Skeletal muscle tissue (tissue), 4 donors: ENCODE results near the gene OTOS. TPM values are rescaled to one million over a fixed set of nuclear protein-coding genes. Genes with fewer than 3 reads are reported as not detected.

ENCODE experiments used
- H3K27ac ChIP-seq: one replicate; pipeline ENCODE4 v1.7.0; 2013; ENCODE audit warnings: mild to moderate bottlenecking, low read depth, low read length, inconsistent platforms
- H3K27me3 ChIP-seq, 3 donors: one replicate each; pipeline ENCODE4 v1.7.0; 2013; ENCODE audit warnings: low read length in 3 of 3; ENCODE audit not compliant: control insufficient read depth in 3 of 3, insufficient read depth in 3 of 3
- H3K36me3 ChIP-seq, 3 donors: one replicate each; pipeline ENCODE4 v1.7.0; 2013; ENCODE audit warnings: low read length in 3 of 3; ENCODE audit not compliant: control insufficient read depth in 3 of 3, insufficient read depth in 3 of 3
- H3K4me1 ChIP-seq, 3 donors: one replicate each; pipeline ENCODE4 v1.7.0; 2013; ENCODE audit warnings: low read length in 3 of 3, mild to moderate bottlenecking in 3 of 3; ENCODE audit not compliant: control insufficient read depth in 3 of 3, insufficient read depth in 3 of 3
- H3K4me3 ChIP-seq, 3 donors: one replicate each; pipeline ENCODE4 v1.7.0; 2013; ENCODE audit warnings: low read length in 3 of 3
- H3K9ac ChIP-seq, 3 donors: one replicate each; pipeline ENCODE4 v1.7.0; 2013; ENCODE audit warnings: low read length in 3 of 3, mild to moderate bottlenecking in 3 of 3, moderate library complexity in 2 of 3, low read depth in 1 of 3
- H3K9me3 ChIP-seq, 3 donors: one replicate each; pipeline ENCODE4 v1.7.0; 2013; ENCODE audit warnings: low read length in 3 of 3; ENCODE audit not compliant: control insufficient read depth in 3 of 3
- total RNA-seq: library from RNA; depleted of rRNA; stranded (reverse); fragments of >200 nt; gene quantifications from one replicate; pipeline ENCODE4 v1.2.3, GENCODE V29; 2014
- donor health status: Osteomylitis.

The OTOS gene
- total RNA-seq, 1 donor from 2014 or later: not detected

- H3K9ac ChIP-seq: no peak overlapping the region
- no peak overlapping the region for H3K4me3 ChIP-seq
- H3K36me3 ChIP-seq: peaks cover 2 to 4% (median 4%) of the 10 kb centered on the region in 3 donors
- H3K4me1 ChIP-seq: peaks cover 13 to 24% (median 22%) of the 10 kb centered on the region in 3 donors
- H3K27me3 ChIP-seq: peaks cover 0 to 7% (median 0%) of the 10 kb centered on the region in 3 donors
- H3K9me3 ChIP-seq: no peaks in the 10 kb centered on the region
- no peak overlapping the region for H3K27ac ChIP-seq
Measured at GRCh38 chr2:240138254-240138984, 2.0 kb downstream of the OTOS start.

DNA sequence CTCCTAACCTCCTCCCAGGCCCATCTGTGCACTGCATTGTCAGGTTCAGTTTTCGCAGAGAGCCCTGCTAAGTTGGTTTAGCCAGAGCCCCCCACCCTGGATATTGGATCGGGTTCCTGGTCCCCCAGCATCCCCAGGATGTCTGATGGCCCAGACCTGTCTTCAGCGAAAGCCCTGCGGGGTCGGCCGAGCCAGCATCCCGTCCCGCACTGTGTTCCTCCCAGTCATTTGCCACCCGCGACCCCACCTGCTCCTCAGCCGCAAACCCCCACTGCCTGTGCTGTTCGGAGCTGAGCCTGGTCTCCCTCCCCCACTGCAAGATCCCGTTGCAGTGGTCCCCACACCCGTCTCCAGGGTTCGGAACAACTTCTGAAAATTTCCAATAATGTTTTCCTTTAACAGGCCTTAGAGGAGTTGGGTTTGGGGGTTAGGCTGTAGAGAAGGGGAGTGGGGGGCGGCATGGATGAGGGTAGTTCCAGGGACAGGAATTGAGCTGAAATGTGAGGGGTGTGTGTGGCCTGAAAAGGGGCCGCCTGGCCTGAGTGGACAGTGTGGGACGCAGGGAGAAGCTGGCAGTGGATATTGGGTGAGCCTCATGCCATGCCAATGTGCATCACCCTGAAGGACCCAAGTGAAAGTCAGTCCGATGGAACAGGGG lies 2.7 kb downstream of the OTOS start:
- peaks cover 13 to 24% (median 23%) of the 10 kb centered on the region in 3 donors for H3K4me1 ChIP-seq
- H3K9me3 ChIP-seq: no peaks in the 10 kb centered on the region
- peaks cover 9 to 11% (median 10%) of the 10 kb centered on the region in 3 donors for H3K36me3 ChIP-seq
- H3K27me3 ChIP-seq: peaks cover 0 to under 1% (median 0%) of the 10 kb centered on the region in 3 donors
- no peak overlapping the region for H3K4me3 ChIP-seq
- no peak overlapping the region for H3K9ac ChIP-seq
- H3K27ac ChIP-seq: no peak overlapping the region

DNA sequence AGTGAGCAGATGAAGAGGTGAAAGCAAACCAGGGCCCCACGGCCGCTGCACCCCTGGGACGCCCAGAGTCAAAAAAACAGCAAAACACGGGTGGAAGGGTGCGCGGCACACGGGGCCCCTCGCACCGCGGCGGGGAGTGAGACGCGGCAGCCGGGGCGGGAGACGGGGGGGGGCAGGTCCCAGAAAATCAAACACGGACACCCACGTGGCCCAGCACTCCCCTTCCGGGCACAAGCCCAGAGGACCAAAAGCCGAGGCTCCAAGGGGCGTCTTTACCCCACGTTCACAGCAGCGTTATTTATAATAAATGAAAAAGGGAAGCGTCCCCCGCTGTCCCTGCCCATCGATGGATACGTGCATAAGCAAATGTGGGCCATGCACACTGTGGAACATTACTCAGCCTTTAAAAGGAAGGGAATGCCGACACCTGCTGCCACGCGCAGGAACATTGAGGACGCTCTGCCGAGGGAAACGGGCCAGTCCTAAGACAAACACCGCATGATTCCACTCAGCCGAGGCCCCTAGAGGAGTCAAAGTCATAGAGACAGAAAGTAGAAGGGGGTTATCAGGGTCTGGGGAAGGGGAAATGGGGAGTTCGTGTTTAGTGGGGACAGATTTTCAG lies 3.7 kb downstream of the OTOS start:
- no peak overlapping the region for H3K27ac ChIP-seq
- H3K4me3 ChIP-seq: peak overlapping the region; percentile 85 to 89 (median 85)
- peak overlapping the region; percentile 59 to 98 (median 95) for H3K9ac ChIP-seq

GRCh38 chr2:240136013-240136670 lies 4.3 kb downstream of the OTOS start, which contains the start of gene COPS9:
TSS of gene COPS9 (minus strand) at chr2:240136305. CDS start at chr2:240136284, 21 bp downstream.
- Histone ChIP-seq H3K4me1 (peaks cover 13 to 24% (median 23%) of the 10 kb centered on the region in 3 donors), H3K27ac (peak within 1 kb of the TSS; percentile 30), H3K4me3 (peak within 1 kb of the TSS; percentile 85 to 89 (median 85)), H3K36me3 (peaks cover 24 to 26% (median 24%) of the 10 kb centered on the region in 3 donors), H3K9ac (peak within 1 kb of the TSS; percentile 94 to 98 (median 95)), H3K9me3 (no peaks in the 10 kb centered on the region), H3K27me3 (no peaks in the 10 kb centered on the region)

More for the DNA sequence above, 3.7 kb downstream of the OTOS start:
- H3K27me3 ChIP-seq: no peaks in the 10 kb centered on the region
- H3K4me1 ChIP-seq: peaks cover 13 to 24% (median 23%) of the 10 kb centered on the region in 3 donors
- H3K36me3 ChIP-seq: peaks cover 18 to 20% (median 19%) of the 10 kb centered on the region in 3 donors
- H3K9me3 ChIP-seq: no peaks in the 10 kb centered on the region

DNA sequence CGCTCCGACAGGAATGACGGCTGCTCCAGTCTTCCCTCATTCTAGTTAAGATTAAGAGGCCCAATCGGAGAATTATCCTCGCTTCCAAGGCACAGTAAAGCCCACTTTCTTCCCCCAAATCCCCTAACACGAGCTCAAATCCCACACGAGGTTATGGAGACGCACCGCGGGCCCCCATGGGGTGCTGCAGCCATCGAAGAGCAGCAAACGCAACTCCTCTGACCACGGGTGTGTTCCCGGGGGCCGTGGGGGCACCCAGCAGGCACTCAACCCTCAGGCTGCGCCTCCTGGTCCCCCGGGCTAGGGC lies 4.8 kb downstream of the OTOS start:
- Histone ChIP-seq H3K9ac (peak overlapping the region; percentile 94 to 98 (median 95)), H3K4me3 (peak overlapping the region; percentile 85 to 89 (median 85)), H3K36me3 (peaks cover 26 to 31% (median 29%) of the 10 kb centered on the region in 3 donors), H3K9me3 (no peaks in the 10 kb centered on the region), H3K27me3 (no peaks in the 10 kb centered on the region), H3K27ac (peak overlapping the region; percentile 30), H3K4me1 (peaks cover 13 to 24% (median 23%) of the 10 kb centered on the region in 3 donors)

DNA sequence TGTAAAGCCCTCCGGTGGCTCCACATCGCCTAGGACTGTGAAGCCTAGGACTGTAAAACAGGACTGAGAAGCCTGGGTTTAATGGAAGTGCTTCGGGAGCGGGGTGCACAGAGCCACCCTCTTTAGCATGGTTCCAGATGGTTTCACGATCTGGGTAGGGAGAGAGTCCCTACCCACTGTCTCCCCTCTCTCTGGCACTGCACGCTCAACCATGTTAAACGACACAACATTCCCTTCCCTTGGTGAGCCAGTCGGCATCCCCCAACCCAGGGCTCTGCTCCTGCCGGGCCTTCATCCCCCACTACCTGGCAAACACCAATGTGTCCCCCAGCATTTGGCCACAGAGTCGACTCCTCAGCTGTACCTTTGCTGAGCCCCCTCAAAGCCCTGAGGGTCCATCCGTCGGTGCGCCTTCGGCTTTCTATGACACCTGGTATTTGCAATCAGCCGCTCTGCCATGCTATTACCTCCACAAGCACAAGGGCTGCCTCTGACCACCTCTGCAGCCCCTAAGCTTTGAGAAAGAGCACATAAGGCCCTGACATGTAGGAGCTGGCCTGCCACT lies 5.4 kb downstream of the OTOS start:
- no peaks in the 10 kb centered on the region for H3K27me3 ChIP-seq
- H3K4me3 ChIP-seq: peak overlapping the region; percentile 85 to 89 (median 85)
- H3K9ac ChIP-seq: peak overlapping the region; percentile 94 to 98 (median 95)
- H3K9me3 ChIP-seq: no peaks in the 10 kb centered on the region
- peaks cover 13 to 24% (median 23%) of the 10 kb centered on the region in 3 donors for H3K4me1 ChIP-seq
- H3K27ac ChIP-seq: peak overlapping the region; percentile 30
- peaks cover 32 to 37% (median 35%) of the 10 kb centered on the region in 3 donors for H3K36me3 ChIP-seq

DNA sequence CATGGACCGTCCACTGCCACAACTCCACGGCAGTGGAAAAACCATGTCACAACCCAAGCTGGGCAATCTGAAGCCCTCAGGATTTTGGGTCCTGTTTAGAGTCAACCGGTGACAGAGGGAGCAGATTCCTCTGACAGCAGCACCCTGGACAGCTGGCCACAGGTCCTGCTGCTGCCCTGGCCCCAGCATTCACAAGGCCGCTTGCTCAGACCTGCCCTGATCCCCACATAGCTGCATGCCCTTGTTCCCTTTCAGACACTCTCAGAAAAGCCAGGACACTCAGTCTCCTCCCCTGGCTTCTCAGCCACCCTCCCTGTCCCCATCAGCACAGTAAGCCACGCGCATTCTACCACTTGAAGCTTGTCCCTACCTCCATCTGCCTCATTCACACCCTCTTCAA lies 6.0 kb downstream of the OTOS start:
- H3K9me3 ChIP-seq: no peaks in the 10 kb centered on the region
- H3K36me3 ChIP-seq: peaks cover 38 to 42% (median 40%) of the 10 kb centered on the region in 3 donors
- H3K4me3 ChIP-seq: peak overlapping the region in 1 of 3 donors; percentile 22
- H3K9ac ChIP-seq: peak overlapping the region; percentile 94 to 98 (median 95)
- H3K4me1 ChIP-seq: peaks cover 13 to 24% (median 23%) of the 10 kb centered on the region in 3 donors
- no peaks in the 10 kb centered on the region for H3K27me3 ChIP-seq
- no peak overlapping the region for H3K27ac ChIP-seq

GRCh38 chr2:240133401-240133800 lies 7.1 kb downstream of the OTOS start:
- Histone ChIP-seq H3K4me3 (no peak overlapping the region), H3K27me3 (no peaks in the 10 kb centered on the region), H3K27ac (no peak overlapping the region), H3K36me3 (peaks cover 43 to 50% (median 43%) of the 10 kb centered on the region in 3 donors), H3K9me3 (no peaks in the 10 kb centered on the region), H3K9ac (no peak overlapping the region), H3K4me1 (peaks cover 19 to 33% (median 32%) of the 10 kb centered on the region in 3 donors)

DNA sequence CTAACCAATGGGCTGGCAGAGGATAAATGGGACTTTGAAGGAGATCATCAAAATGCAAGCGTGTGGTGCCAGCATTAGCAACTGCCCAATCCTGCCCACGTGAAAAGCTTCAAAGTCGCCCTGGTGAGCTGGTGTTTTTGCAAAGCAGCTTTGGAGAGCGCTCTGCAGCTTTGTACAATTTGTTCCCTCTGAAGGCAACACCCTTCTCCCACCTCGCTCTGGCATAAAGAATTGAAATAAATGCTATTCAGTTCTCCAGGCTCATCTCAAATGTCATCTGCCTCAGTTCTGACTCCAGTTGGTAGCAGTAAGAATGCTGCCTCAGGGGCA lies 7.8 kb downstream of the OTOS start:
- no peaks in the 10 kb centered on the region for H3K27me3 ChIP-seq
- no peak overlapping the region for H3K4me3 ChIP-seq
- H3K4me1 ChIP-seq: peaks cover 25 to 40% (median 38%) of the 10 kb centered on the region in 3 donors
- no peak overlapping the region for H3K9ac ChIP-seq
- H3K36me3 ChIP-seq: peaks cover 43 to 52% (median 46%) of the 10 kb centered on the region in 3 donors
- H3K9me3 ChIP-seq: no peaks in the 10 kb centered on the region
- H3K27ac ChIP-seq: no peak overlapping the region
